ENCODE data around the gene PPL. TPM values are rescaled to one million over a fixed set of nuclear protein-coding genes. Genes with fewer than 3 reads are reported as not detected.

PPL gene
- total RNA-seq, 1 experiment from 2014 or later: 56.4 TPM

- peak within 1 kb of the TSS; percentile 42 for H3K9ac ChIP-seq (ENCODE audit: low read length)
- DNase-seq (ENCODE audit: low read depth, low spot score): peak; percentile 98
Observed at GRCh38 chr16:4957720-4958509, 21.0 kb upstream of the PPL start, which contains the start of gene SEC14L5. Gene SEC14L5 (plus strand): TSS chr16:4958330. CDS start chr16:4959324, 994 bp downstream.

More at GRCh38 chr16:4957720-4958509, 21.0 kb upstream of the PPL start, which contains the start of gene SEC14L5:
- H3K79me2 ChIP-seq (ENCODE audit: insufficient read depth, low read length): no peaks in the 10 kb centered on the region
- peak within 1 kb of the TSS; percentile 91 for H3K4me2 ChIP-seq (ENCODE audit: low read length)
- intact Hi-C loops (cut with micrococcal nuclease): loop anchor here (2.0 to 10.0 kb wide), 7 partner anchors 75 to 553 kb away; partner anchors contain the start of genes ANKS3, DNAAF8, GLYR1 and UBN1
- CTCF ChIA-PET: interaction anchor here (0.6 to 1.2 kb wide), 7 partner anchors 19 to 410 kb away, joined by 3 to 7 read pairs (median 3); partner anchors contain the start of gene PPL
- H3K9me3 ChIP-seq (ENCODE audit: control insufficient read depth in 1 of 2, insufficient read depth in 1 of 2, low read depth in 1 of 2, low read length in 2 of 2): no peaks in the 10 kb centered on the region
- H3K4me3 ChIP-seq (replicated peaks in 1 of 2; ENCODE audit: low read depth in 1 of 2, low read length in 2 of 2): peak within 1 kb of the TSS; percentile 44 to 59
- BruUV-seq (replicated peaks): no TSS peak
- peaks cover 15 to 24% of the 10 kb centered on the region in 2 experiments; a peak in 3 of 4 replicates for H3K4me1 ChIP-seq (ENCODE audit: control insufficient read depth in 1 of 2, insufficient read depth in 2 of 2, low read length in 2 of 2)
- TF ChIP-seq REST (IDR thresholded peaks at IDR 0.05; ENCODE audit: low read depth) (peak; percentile 77), EZH2 (IDR thresholded peaks at IDR 0.05) (no peak), ATF3 (IDR thresholded peaks at IDR 0.05) (no peak), SP1 (IDR thresholded peaks at IDR 0.05; ENCODE audit: low read depth) (peak; percentile 36; the same call in 1 of the 2 replicates), RAD21 (IDR thresholded peaks at IDR 0.05; ENCODE audit: low read depth) (no peak), ELF1 (IDR thresholded peaks at IDR 0.05; ENCODE audit: borderline replicate concordance, low read depth) (no peak), EGR1 (IDR thresholded peaks at IDR 0.05; ENCODE audit: low read depth) (peak; percentile 65), MAX (IDR thresholded peaks at IDR 0.05) (peak; percentile 28; the same call in 1 of the 2 replicates), EZH2phosphoT487 (IDR thresholded peaks at IDR 0.05; ENCODE audit: borderline replicate concordance) (no peak), POLR2AphosphoS5 (IDR thresholded peaks at IDR 0.05; ENCODE audit: low read depth, low read length) (peak; percentile 52)
- POLR2A ChIA-PET: interaction anchor here (1.0 kb wide), 1 partner anchor 13 kb away, joined by 4 read pairs; no protein-coding TSS in a partner anchor
- H3K27me3 ChIP-seq (ENCODE audit: insufficient read depth, low read length): peaks cover 9% of the 10 kb centered on the region; the same call in 1 of the 2 replicates
- peak; percentile 87 for ATAC-seq
- no peaks in the 10 kb centered on the region for H3K36me3 ChIP-seq (ENCODE audit: control insufficient read depth in 1 of 2, insufficient read depth in 2 of 2, low read length in 2 of 2)
- peak within 1 kb of the TSS; percentile 42 for H3K27ac ChIP-seq (ENCODE audit: low read depth, low read length)
- RAD21 ChIA-PET (ENCODE audit: low non-redundant PET in 1 of 2, low total read pairs in 2 of 2, uncharacterized antibody in 2 of 2, unreplicated experiment in 2 of 2): interaction anchor here in 1 of 2 experiments (0.6 to 0.7 kb wide), 3 partner anchors 63 to 264 kb away, joined by 3 to 5 read pairs (median 3); no protein-coding TSS in a partner anchor
- H4K20me1 ChIP-seq (ENCODE audit: insufficient read depth): no peaks in the 10 kb centered on the region
- H3K9me2 ChIP-seq (ENCODE audit: insufficient read depth): no peaks in the 10 kb centered on the region
- H2AFZ ChIP-seq (ENCODE audit: low read depth, low read length, poor library complexity, severe bottlenecking): peak within 1 kb of the TSS; percentile 49
